Measurements from ENCODE around the gene MMP2. TPM values are rescaled to one million over a fixed set of nuclear protein-coding genes. Genes with fewer than 3 reads are reported as not detected.

Gene MMP2
- total and polyA plus RNA-seq, 2 experiments from 2014 or later, result 25.6 to 43.8 TPM

DNA sequence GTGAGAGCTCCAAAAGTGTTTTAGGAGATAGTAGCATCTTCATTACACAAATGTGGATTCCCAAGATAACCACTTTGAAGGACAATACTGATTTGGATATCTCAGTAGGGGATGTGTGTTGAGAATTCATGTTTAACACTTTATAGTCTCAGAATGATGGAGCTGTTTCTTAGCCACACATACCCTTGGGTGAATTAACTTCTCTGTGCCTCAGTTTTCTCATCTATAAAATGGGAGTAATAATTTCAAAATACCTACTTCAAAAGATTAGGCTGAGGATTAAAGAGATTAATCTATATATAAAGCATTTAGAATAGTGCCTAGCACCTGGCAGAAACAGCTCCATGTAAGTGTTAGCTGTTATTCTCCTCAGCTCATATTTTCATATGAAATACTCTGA lies 48.9 kb downstream of the MMP2 start:
- no peaks in the 10 kb centered on the region for H3K36me3 ChIP-seq (ENCODE audit: insufficient read depth)
- H3K4me3 Mint-ChIP-seq, result no peak overlapping the region
- TF ChIP-seq ZNF114 (CRISPR knock-in tag; IDR thresholded peaks at IDR 0.05), result no peak
- TF ChIP-seq JUNB (IDR thresholded peaks at IDR 0.05; ENCODE audit: unreplicated experiment), result no peak
- TF ChIP-seq, protein P1, sequence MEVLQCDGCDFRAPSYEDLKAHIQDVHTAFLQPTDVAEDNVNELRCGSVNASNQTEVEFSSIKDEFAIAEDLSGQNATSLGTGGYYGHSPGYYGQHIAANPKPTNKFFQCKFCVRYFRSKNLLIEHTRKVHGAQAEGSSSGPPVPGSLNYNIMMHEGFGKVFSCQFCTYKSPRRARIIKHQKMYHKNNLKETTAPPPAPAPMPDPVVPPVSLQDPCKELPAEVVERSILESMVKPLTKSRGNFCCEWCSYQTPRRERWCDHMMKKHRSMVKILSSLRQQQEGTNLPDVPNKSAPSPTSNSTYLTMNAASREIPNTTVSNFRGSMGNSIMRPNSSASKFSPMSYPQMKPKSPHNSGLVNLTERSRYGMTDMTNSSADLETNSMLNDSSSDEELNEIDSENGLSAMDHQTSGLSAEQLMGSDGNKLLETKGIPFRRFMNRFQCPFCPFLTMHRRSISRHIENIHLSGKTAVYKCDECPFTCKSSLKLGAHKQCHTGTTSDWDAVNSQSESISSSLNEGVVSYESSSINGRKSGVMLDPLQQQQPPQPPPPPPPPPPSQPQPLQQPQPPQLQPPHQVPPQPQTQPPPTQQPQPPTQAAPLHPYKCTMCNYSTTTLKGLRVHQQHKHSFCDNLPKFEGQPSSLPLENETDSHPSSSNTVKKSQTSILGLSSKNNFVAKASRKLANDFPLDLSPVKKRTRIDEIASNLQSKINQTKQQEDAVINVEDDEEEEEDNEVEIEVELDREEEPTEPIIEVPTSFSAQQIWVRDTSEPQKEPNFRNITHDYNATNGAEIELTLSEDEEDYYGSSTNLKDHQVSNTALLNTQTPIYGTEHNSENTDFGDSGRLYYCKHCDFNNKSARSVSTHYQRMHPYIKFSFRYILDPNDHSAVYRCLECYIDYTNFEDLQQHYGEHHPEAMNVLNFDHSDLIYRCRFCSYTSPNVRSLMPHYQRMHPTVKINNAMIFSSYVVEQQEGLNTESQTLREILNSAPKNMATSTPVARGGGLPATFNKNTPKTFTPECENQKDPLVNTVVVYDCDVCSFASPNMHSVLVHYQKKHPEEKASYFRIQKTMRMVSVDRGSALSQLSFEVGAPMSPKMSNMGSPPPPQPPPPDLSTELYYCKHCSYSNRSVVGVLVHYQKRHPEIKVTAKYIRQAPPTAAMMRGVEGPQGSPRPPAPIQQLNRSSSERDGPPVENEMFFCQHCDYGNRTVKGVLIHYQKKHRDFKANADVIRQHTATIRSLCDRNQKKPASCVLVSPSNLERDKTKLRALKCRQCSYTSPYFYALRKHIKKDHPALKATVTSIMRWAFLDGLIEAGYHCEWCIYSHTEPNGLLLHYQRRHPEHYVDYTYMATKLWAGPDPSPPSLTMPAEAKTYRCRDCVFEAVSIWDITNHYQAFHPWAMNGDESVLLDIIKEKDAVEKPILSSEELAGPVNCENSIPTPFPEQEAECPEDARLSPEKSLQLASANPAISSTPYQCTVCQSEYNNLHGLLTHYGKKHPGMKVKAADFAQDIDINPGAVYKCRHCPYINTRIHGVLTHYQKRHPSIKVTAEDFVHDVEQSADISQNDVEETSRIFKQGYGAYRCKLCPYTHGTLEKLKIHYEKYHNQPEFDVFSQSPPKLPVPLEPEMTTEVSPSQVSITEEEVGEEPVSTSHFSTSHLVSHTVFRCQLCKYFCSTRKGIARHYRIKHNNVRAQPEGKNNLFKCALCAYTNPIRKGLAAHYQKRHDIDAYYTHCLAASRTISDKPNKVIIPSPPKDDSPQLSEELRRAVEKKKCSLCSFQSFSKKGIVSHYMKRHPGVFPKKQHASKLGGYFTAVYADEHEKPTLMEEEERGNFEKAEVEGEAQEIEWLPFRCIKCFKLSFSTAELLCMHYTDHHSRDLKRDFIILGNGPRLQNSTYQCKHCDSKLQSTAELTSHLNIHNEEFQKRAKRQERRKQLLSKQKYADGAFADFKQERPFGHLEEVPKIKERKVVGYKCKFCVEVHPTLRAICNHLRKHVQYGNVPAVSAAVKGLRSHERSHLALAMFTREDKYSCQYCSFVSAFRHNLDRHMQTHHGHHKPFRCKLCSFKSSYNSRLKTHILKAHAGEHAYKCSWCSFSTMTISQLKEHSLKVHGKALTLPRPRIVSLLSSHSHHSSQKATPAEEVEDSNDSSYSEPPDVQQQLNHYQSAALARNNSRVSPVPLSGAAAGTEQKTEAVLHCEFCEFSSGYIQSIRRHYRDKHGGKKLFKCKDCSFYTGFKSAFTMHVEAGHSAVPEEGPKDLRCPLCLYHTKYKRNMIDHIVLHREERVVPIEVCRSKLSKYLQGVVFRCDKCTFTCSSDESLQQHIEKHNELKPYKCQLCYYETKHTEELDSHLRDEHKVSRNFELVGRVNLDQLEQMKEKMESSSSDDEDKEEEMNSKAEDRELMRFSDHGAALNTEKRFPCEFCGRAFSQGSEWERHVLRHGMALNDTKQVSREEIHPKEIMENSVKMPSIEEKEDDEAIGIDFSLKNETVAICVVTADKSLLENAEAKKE (CRISPR knock-in tag; IDR thresholded peaks at IDR 0.05), result no peak
- H3F3A ChIP-seq (replicated peaks; ENCODE audit: low read depth), result no peaks in the 10 kb centered on the region
- no peaks in the 10 kb centered on the region for H3K27me3 ChIP-seq (ENCODE audit: insufficient read depth)
- no peaks in the 10 kb centered on the region for H3K79me2 ChIP-seq (replicated peaks; ENCODE audit: insufficient read depth)
- H3K4me1 Mint-ChIP-seq, result peaks cover 8% of the 10 kb centered on the region
- H3K27ac ChIP-seq (ENCODE audit: low read depth), result no peak overlapping the region
- no peak overlapping the region for H3K4me3 ChIP-seq
- no peaks in the 10 kb centered on the region for H3K4me1 ChIP-seq (ENCODE audit: insufficient read depth)
- H3K27me3 Mint-ChIP-seq (ENCODE audit: insufficient read depth, low read depth, poor library complexity), result no peaks in the 10 kb centered on the region
- H3K36me3 Mint-ChIP-seq (ENCODE audit: low read depth), result no peaks in the 10 kb centered on the region
- no peaks in the 10 kb centered on the region for H4K20me1 ChIP-seq (replicated peaks; ENCODE audit: insufficient read depth)
- no peak overlapping the region for H3K27ac Mint-ChIP-seq
- no peak overlapping the region for H2AFZ ChIP-seq
- DNase-seq (ENCODE audit: low spot score) (no peak), ATAC-seq (no peak)
- H3K9me3 Mint-ChIP-seq, result no peaks in the 10 kb centered on the region
- no peaks in the 10 kb centered on the region for H3K9me2 ChIP-seq (ENCODE audit: insufficient read depth)
- H3K4me2 ChIP-seq, result no peak overlapping the region

DNA sequence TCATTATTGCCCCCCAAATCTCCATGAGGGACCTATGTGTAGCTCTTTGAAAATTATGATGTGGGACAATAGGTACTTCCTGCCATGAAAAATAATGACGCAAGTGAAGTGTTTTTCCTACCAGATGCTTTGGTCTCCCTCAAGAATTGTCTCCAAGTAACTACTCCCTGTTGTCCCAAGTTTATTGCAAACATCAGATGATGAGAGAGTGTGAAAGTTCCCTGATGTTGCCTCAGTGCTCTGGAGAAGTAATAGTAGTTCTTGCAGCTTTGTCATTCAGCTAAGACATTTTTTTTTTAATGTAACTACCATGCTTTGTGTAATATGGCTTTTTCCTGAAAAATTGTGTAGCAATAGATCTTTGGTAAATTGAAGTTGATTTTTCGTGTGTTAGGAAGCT lies 50.0 kb downstream of the MMP2 start:
- no peaks in the 10 kb centered on the region for H3K79me2 ChIP-seq (replicated peaks; ENCODE audit: insufficient read depth)
- H3K36me3 Mint-ChIP-seq (ENCODE audit: low read depth), result no peaks in the 10 kb centered on the region
- TF ChIP-seq EZH2phosphoT487 (IDR thresholded peaks at IDR 0.05; ENCODE audit: unreplicated experiment) (no peak), EZH2 (IDR thresholded peaks at IDR 0.05; ENCODE audit: low read depth, unreplicated experiment) (no peak), NANOG (IDR thresholded peaks at IDR 0.05; ENCODE audit: borderline replicate concordance) (no peak), CREB1 (CRISPR knock-in tag; IDR thresholded peaks at IDR 0.05; ENCODE audit: low read depth) (no peak), JUNB (IDR thresholded peaks at IDR 0.05; ENCODE audit: unreplicated experiment) (no peak), ZNF331 (CRISPR knock-in tag; IDR thresholded peaks at IDR 0.05; ENCODE audit: low read depth) (no peak), STAT1 (IDR thresholded peaks at IDR 0.05; ENCODE audit: unreplicated experiment) (no peak)

More for the DNA sequence above, 50.0 kb downstream of the MMP2 start:
- Histone ChIP-seq H3K4me1 (ENCODE audit: insufficient read depth) (no peaks in the 10 kb centered on the region), H4K20me1 (replicated peaks; ENCODE audit: insufficient read depth) (no peaks in the 10 kb centered on the region), H2AFZ (no peak overlapping the region), H3K27me3 (ENCODE audit: insufficient read depth) (no peaks in the 10 kb centered on the region), H3K27ac (ENCODE audit: low read depth) (no peak overlapping the region), H3K9me2 (ENCODE audit: insufficient read depth) (no peaks in the 10 kb centered on the region), H3K36me3 (ENCODE audit: insufficient read depth) (no peaks in the 10 kb centered on the region), H3K4me2 (no peak overlapping the region), H3K4me3 (no peak overlapping the region), H3F3A (replicated peaks; ENCODE audit: low read depth) (no peaks in the 10 kb centered on the region)
- ATAC-seq, result no peak
- Mint-ChIP-seq H3K4me3 (no peak overlapping the region), H3K9me3 (no peaks in the 10 kb centered on the region), H3K27ac (no peak overlapping the region), H3K27me3 (ENCODE audit: insufficient read depth, low read depth, poor library complexity) (no peaks in the 10 kb centered on the region), H3K4me1 (peaks cover 8% of the 10 kb centered on the region)
- no peak for DNase-seq (ENCODE audit: low spot score)

Data from GM23338 (cell line).